Thymus (tissue), 11 donors: ENCODE measurements around the gene KIF1A. TPM values are rescaled to one million over a fixed set of nuclear protein-coding genes. Genes with fewer than 3 reads are reported as not detected.

Source experiments
- DNase-seq, 9 donors: peaks; one replicate each; pipeline ENCODE4 v3.0.0-alpha.2; 2013; ENCODE audit warnings: low spot score in 9 of 9, low read depth in 6 of 9, missing footprints in 1 of 9
- H3K27ac ChIP-seq, 2 donors: one replicate each; pipeline ENCODE4 v1.5.1; 2013; ENCODE audit warnings: control low read depth in 1 of 2, low read depth in 1 of 2, low read length in 1 of 2, mild to moderate bottlenecking in 1 of 2, moderate library complexity in 1 of 2
- H3K27me3 ChIP-seq, 2 donors: one replicate each; pipeline ENCODE4 v1.5.1; 2013; ENCODE audit warnings: low read length in 1 of 2; ENCODE audit not compliant: control insufficient read depth in 2 of 2, insufficient read depth in 1 of 2
- H3K36me3 ChIP-seq, 2 donors: one replicate each; pipeline ENCODE4 v1.5.1; 2013; ENCODE audit warnings: low read length in 1 of 2, mild to moderate bottlenecking in 1 of 2, moderate library complexity in 1 of 2; ENCODE audit not compliant: control insufficient read depth in 2 of 2, insufficient read depth in 2 of 2
- H3K4me1 ChIP-seq, 2 donors: one replicate each; pipeline ENCODE4 v1.5.1; 2013; ENCODE audit warnings: low read length in 2 of 2; ENCODE audit not compliant: control insufficient read depth in 2 of 2, insufficient read depth in 2 of 2
- H3K4me3 ChIP-seq, 2 donors: one replicate each; pipeline ENCODE4 v1.5.1; 2013; ENCODE audit warnings: low read length in 2 of 2, control low read depth in 1 of 2, mild to moderate bottlenecking in 1 of 2
- H3K9me3 ChIP-seq, 2 donors: one replicate each; pipeline ENCODE4 v1.5.1; 2013; ENCODE audit warnings: low read length in 1 of 2, mild to moderate bottlenecking in 1 of 2; ENCODE audit not compliant: control insufficient read depth in 2 of 2, insufficient read depth in 1 of 2
- WGBS: extraction: QIAGEN DNeasy Blood & Tissue Kit; methylation state at CpG from one replicate; pipeline ENCODE4 v1.1.7; 2013; 5-methylcytosine and 5-hydroxymethylcytosine counted together
- polyA plus RNA-seq: library from polyadenylated mRNA; stranded (reverse); fragments of 200-250 nt; gene quantifications from one replicate; pipeline ENCODE4 v1.2.3, GENCODE V29; 2013
- total RNA-seq: library from RNA; stranded (reverse); fragments of 120-200 nt; gene quantifications from one replicate; pipeline ENCODE4 v1.2.4, GENCODE V29; 2013
- donor health status: healthy.

The KIF1A gene
- total and polyA plus RNA-seq, 2 donors = 0.42 to 0.78 TPM

DNA sequence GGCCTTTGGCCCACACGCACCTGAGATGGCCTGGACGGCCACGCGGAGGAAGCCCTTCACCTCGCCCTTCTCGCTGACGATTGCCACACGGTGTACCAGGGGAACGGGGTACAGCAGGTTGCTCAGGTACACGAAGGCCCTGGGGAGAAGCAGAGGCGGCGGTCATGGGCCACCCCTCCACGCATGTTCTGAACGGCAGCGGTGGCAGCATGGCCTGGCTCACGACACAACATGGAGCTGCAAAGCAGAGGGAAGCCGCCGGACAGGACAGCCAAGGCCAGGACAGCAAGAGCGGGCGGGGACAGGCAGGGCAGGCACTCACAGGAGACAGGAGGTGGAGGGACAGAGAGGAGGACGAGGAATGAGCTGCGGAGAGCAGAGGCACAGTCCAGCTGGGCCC, 69.6 kb downstream of the KIF1A start:
- H3K4me3 ChIP-seq = no peak overlapping the region
- WGBS = 95% methylated on average over 22 of the region's 22 CpGs
- no peaks in the 10 kb centered on the region for H3K4me1 ChIP-seq
- H3K9me3 ChIP-seq = no peaks in the 10 kb centered on the region
- H3K27me3 ChIP-seq = no peaks in the 10 kb centered on the region
- H3K36me3 ChIP-seq = no peaks in the 10 kb centered on the region
- H3K27ac ChIP-seq = no peak overlapping the region
- no peak for DNase-seq

GRCh38 chr2:240749516-240749915, 70.5 kb downstream of the KIF1A start:
- no peaks in the 10 kb centered on the region for H3K27me3 ChIP-seq
- H3K4me1 ChIP-seq = no peaks in the 10 kb centered on the region
- no peak overlapping the region for H3K27ac ChIP-seq
- H3K36me3 ChIP-seq = no peaks in the 10 kb centered on the region
- H3K9me3 ChIP-seq = no peaks in the 10 kb centered on the region
- DNase-seq = no peak
- WGBS = 77% methylated on average over 7 of the region's 7 CpGs
- no peak overlapping the region for H3K4me3 ChIP-seq

GRCh38 chr2:240747256-240747655, 72.8 kb downstream of the KIF1A start:
- no peak for DNase-seq

GRCh38 chr2:240746671-240747070, 73.3 kb downstream of the KIF1A start:
- no peak overlapping the region for H3K4me3 ChIP-seq
- DNase-seq = no peak
- whole genome bisulfite sequencing = 96% methylated on average over 16 of the region's 16 CpGs
- H3K27me3 ChIP-seq = no peaks in the 10 kb centered on the region
- no peaks in the 10 kb centered on the region for H3K9me3 ChIP-seq
- H3K36me3 ChIP-seq = no peaks in the 10 kb centered on the region
- H3K27ac ChIP-seq = no peak overlapping the region
- no peaks in the 10 kb centered on the region for H3K4me1 ChIP-seq

More at GRCh38 chr2:240747256-240747655, 72.8 kb downstream of the KIF1A start:
- Histone ChIP-seq H3K27me3 (no peaks in the 10 kb centered on the region), H3K9me3 (no peaks in the 10 kb centered on the region), H3K4me3 (no peak overlapping the region), H3K27ac (no peak overlapping the region), H3K36me3 (no peaks in the 10 kb centered on the region), H3K4me1 (no peaks in the 10 kb centered on the region)
- 96% methylated on average over 11 of the region's 11 CpGs for WGBS

DNA sequence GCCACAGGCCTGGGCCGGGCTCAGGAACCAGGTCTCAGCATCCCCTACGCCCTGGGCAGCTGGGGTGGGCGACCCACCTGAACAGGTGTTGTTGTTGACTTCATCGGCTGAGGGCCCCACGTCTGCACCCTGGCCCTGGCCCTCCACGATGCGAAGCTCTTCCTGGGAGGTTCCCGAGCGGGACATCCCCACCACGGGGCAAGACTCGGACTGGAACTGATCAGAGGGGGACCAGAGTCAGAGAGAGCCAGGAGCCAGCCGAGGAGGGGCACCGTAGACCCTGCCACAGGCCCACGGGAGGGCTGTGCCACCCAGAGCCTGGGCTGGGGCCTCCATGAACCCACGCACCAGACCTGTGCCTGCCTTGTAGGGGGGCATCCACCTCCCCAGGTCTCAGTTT, 74.1 kb downstream of the KIF1A start:
- H3K27ac ChIP-seq = no peak overlapping the region
- no peaks in the 10 kb centered on the region for H3K27me3 ChIP-seq
- H3K4me3 ChIP-seq = no peak overlapping the region
- no peaks in the 10 kb centered on the region for H3K4me1 ChIP-seq
- DNase-seq = no peak
- 94% methylated on average over 15 of the region's 15 CpGs for WGBS
- no peaks in the 10 kb centered on the region for H3K9me3 ChIP-seq
- H3K36me3 ChIP-seq = no peaks in the 10 kb centered on the region

- Histone ChIP-seq H3K36me3 (no peaks in the 10 kb centered on the region), H3K9me3 (no peaks in the 10 kb centered on the region), H3K4me3 (no peak overlapping the region), H3K27ac (no peak overlapping the region), H3K27me3 (no peaks in the 10 kb centered on the region), H3K4me1 (no peaks in the 10 kb centered on the region)
- 97% methylated on average over 15 of the region's 15 CpGs for WGBS
- no peak for DNase-seq
Measured at GRCh38 chr2:240745456-240745855, 74.6 kb downstream of the KIF1A start.

GRCh38 chr2:240742602-240743095, 77.4 kb downstream of the KIF1A start:
- Histone ChIP-seq H3K4me3 (no peak overlapping the region), H3K27ac (no peak overlapping the region), H3K27me3 (no peaks in the 10 kb centered on the region), H3K36me3 (no peaks in the 10 kb centered on the region), H3K4me1 (no peaks in the 10 kb centered on the region), H3K9me3 (no peaks in the 10 kb centered on the region)
- WGBS = 93% methylated on average over 13 of the region's 13 CpGs
- no peak for DNase-seq

GRCh38 chr2:240741091-240741490, 78.9 kb downstream of the KIF1A start:
- no peak for DNase-seq
- no peaks in the 10 kb centered on the region for H3K4me1 ChIP-seq
- no peak overlapping the region for H3K27ac ChIP-seq
- no peak overlapping the region for H3K4me3 ChIP-seq
- no peaks in the 10 kb centered on the region for H3K27me3 ChIP-seq
- H3K36me3 ChIP-seq = no peaks in the 10 kb centered on the region
- WGBS = 91% methylated on average over 18 of the region's 18 CpGs
- H3K9me3 ChIP-seq = no peaks in the 10 kb centered on the region

DNA sequence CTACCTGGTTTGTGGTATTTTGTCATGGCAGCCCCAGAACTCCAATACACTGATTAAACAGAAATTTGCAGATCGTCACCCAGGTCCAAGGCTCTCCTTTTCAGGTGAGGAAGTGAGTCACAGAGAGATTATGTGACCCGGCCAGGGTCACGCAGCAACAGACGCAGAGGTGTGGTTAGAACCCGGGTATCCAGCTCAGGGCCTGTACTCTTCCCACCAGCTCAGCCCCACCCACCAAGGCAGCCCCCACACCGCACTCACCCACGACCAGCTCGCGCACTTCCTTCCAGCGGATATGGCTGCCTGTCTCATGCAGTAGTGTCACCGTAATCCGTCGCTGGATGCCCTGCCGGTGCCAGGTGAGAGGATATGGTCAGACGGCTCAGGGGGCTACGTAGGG, 80.2 kb downstream of the KIF1A start:
- no peak for DNase-seq

GRCh38 chr2:240737958-240738357, 82.1 kb downstream of the KIF1A start:
- no peaks in the 10 kb centered on the region for H3K36me3 ChIP-seq
- 92% methylated on average over 7 of the region's 7 CpGs for WGBS
- no peak overlapping the region for H3K27ac ChIP-seq
- no peaks in the 10 kb centered on the region for H3K9me3 ChIP-seq
- DNase-seq = no peak
- H3K4me1 ChIP-seq = no peaks in the 10 kb centered on the region
- no peak overlapping the region for H3K4me3 ChIP-seq
- no peaks in the 10 kb centered on the region for H3K27me3 ChIP-seq

More for the DNA sequence above, 80.2 kb downstream of the KIF1A start:
- Histone ChIP-seq H3K36me3 (no peaks in the 10 kb centered on the region), H3K4me3 (no peak overlapping the region), H3K4me1 (no peaks in the 10 kb centered on the region), H3K27ac (no peak overlapping the region), H3K9me3 (no peaks in the 10 kb centered on the region), H3K27me3 (no peaks in the 10 kb centered on the region)
- WGBS = 68% methylated on average over 16 of the region's 16 CpGs
